Measurements from ENCODE around the gene GLOD4.

DNA sequence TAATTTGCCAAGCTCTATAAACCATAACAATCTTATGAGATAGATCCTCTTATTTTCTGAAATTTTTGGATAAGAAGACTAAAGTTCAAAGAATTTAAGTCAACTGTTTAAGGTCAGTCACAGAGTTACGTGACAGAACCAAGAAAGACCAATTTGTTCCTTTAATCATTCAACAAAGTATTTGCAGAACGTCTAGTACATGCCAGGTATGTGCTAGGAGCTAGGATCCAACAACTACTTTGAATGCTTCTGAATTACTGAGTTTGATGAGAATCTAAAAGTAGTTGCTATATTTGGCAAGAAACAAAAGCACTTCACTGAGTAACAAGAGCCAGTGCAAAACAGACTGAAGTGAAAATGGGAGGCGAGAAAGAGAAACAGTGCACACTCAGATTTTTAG, 15.0 kb downstream of the GLOD4 start:
- TF ChIP-seq CTCF (IDR thresholded peaks at IDR 0.05; ENCODE audit: insufficient read depth, low read depth, low read length) (no peak), EZH2 (IDR thresholded peaks at IDR 0.05; ENCODE audit: insufficient read depth, low read length) (no peak)
